Cerebellar cortex (tissue), 1 donor: Measurements from ENCODE around the gene DOCK4.

Experiments used
- DNase-seq: peaks from one replicate; pipeline ENCODE4 v3.0.0-alpha.2; 2015; ENCODE audit warnings: low spot score

DOCK4 gene

DNA sequence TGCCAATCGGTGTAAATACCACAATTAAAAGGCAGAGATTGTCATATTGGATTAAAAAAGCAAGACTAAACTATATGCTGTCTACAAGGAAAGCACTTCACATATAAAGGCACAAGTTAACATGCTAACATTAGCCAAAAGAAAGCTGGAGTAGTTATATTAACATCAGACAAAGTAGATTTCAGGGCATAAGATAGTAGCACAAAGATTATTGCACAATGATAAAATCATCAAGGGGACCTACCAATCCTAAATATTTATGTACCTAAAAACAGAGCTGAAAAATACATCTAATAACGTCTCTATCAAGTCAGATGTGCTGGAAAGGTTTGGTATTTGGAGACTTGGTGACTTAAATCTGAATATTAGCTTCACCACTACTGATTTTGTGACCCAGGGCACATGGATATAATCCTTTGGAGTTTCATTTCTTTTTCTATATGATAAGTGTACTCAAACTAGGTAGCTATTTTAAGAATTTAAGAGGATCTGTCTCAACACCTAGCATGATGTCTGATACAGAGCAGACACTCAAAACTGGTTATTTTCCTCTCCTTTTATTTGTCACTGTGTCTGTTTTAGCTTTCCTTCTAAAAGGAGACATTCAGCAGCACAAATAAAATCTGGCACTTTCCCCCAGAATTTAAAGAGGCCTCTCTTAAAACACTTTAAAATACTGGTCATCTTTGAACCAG lies 156.5 kb downstream of the DOCK4 start:
- peak; percentile 17 for DNase-seq

DNA sequence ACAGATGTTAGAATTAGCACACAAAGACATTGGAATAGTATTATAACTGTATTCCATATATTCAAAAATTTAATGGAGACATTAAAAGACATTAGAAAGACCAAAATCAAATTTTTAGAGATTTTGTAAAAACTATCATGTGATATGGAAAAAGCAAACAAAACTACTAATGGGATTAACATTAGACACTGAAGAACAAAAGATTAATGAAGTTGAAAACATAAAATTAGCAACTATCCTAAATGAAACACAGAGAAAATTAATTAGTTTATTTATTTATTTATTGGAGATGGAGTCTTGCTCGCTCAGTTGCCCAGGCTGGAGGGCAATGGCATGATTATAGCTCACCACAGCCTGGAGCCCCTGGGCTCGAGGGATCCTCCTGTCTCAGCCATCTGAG lies 158.8 kb downstream of the DOCK4 start:
- DNase-seq = no peak

DNA sequence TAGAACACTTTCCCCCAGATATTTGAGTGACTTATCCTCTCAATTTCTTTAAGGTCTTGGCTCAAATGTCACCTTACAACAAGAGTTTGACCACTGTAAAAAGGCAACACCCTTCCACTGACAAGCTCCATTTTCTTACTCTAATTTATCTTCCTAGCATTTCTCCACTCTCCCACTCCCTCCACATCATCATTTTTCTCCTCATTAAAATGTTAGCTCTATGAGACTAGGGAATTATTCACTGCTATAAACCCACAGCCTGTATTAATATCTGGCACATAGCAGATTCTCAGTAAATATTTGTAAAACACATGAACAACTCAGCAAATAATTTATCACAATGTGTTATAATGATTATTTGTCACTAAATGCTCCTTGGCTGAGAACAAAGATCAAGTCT lies 161.0 kb downstream of the DOCK4 start:
- no peak for DNase-seq

DNA sequence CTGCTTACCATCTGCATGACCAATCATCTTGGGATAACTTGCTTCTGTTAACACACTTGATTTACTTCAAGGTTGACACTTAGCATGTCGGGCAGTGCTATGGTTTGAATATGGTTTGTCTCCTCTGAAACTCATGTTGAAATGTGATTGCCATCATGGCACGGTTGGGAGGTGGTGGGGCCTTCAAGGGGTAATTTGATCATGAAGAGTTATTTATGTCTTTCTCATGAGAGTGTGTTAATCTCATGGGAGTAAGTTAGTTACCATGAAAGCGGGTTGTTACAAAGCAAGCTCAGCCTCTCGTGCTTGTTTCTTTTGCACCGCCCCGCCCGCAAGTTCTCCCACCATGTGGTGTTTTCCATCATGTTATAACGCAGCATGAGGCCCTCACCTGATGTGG lies 163.6 kb downstream of the DOCK4 start:
- DNase-seq = no peak

DNA sequence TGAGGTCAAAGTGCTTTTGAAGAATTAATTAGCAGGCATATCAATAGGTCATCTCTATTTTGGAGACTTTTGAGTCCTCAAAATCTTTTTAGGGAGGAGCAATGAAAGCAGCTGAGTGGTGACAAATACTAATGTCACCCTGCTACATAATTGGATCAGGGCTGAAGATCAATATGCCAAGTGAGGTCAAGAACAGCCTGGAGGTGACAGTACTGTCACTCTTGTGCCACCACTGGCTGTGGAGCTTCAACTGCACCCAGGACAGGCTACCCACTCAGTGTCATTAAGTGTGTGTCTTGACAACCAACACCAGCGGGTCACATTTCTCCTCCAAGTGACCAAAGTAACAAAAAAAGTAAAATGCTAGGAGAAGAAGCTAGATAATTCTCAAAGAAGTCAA lies 167.8 kb downstream of the DOCK4 start:
- DNase-seq = no peak

DNA sequence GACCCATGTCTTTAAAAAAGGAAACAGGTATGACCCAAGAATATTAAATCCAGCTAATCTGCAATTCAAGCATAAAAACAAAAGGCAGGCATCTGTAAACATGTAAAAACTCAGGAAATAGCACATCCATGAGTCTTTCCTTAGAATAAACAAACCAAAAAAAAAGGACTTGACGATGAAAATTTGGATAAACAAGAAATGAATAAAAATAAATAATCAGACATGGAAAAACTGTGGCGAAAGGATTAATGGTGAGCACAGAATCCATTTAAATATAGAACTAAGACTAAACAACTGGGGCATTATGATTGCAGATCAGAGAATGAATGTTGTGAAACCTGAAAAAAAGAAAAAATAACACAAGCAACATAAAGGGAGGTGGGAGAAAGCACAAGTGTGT lies 170.1 kb downstream of the DOCK4 start:
- DNase-seq = no peak

DNA sequence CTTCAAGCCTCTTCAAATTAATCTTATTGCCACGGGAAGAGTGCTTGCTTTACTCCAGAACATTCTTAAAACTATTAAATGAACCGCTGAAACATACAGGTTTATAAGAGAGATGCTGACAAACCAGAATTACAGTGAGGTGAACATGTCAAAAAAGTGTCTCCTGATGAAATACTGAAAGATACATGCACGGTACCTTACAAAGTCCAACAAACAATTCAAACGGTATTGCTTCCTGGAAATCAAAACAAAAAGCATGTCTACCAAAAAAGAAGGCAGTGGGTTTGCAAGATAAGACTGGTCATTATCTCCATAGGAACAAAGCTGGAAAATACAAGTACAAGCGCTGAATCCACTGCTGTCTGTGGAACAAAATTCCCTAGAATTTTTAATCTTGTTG lies 174.5 kb downstream of the DOCK4 start:
- no peak for DNase-seq

DNA sequence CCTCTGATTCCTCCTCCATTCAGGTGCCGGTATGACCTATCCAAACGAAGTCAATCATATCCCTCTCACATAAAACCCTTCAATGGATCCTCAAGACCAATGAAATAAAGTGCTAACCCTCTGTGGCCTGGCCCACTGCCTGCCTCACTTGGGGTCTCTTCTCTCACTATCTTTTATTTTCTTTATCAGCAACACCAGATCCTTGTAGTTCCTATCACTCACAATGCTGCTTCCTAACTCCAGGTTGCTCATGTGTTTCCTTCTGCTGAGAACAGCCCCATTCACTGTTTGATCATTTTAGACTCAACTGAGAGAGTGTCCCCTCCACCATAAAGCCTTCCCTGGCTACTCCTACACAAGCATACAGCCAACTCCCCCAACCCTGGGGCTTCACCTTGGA lies 180.6 kb downstream of the DOCK4 start:
- no peak for DNase-seq

DNA sequence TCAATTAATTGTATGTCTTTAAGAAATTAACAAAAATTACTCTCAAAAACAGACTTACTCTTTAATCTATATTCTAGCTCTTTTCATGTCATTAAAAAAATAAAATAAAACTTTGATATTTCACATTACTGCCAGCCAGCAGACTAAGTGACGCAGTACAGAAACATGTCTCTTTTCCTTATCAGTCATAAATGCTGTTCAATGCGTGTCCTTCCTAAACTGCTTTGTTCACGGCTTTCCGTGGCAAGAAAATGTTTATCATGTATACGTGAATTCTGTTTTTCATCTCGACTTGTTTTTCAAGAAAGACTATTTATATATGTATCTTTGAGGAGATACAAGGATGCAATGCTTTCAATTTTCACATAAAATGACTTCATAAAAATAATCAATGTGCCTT lies 182.4 kb downstream of the DOCK4 start:
- no peak for DNase-seq

DNA sequence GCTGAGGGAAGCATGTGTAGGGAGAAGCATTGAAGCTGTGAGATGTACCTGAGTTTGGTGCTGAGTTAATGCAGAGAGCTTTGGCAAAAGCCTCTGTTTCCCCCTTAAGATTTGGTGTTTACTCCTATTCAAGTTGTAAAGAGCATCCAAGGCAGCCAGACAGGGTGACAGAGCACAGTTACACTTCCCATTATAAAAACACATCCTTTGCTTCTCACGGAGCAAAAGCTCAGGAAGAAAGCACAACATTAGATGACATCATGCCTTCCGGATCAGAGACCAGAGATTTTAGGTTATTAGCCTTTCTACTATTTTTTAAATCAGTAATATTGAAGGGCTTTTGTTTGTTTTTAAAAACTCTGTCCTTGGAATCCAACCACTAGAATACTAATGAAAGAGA lies 182.9 kb downstream of the DOCK4 start:
- DNase-seq = no peak

DNA sequence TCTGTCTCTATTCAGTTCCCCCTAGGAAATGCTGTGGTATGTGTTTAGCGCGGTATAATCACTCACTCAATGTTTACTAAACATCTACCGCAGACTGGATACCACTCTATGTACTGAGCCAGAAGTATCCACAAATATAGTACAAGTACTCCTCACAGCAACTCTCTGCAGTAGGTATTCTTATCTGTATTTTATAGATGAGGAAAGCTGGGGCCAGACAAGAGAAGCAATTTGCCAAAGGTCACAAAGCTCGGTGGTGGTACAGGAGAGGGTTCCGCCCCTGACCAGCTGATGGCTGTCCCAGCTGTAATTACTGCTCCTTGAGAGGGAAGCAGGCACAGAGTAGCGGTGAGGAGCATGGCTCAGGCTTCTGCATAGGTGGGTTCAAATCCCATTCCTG lies 184.1 kb downstream of the DOCK4 start:
- DNase-seq = no peak

DNA sequence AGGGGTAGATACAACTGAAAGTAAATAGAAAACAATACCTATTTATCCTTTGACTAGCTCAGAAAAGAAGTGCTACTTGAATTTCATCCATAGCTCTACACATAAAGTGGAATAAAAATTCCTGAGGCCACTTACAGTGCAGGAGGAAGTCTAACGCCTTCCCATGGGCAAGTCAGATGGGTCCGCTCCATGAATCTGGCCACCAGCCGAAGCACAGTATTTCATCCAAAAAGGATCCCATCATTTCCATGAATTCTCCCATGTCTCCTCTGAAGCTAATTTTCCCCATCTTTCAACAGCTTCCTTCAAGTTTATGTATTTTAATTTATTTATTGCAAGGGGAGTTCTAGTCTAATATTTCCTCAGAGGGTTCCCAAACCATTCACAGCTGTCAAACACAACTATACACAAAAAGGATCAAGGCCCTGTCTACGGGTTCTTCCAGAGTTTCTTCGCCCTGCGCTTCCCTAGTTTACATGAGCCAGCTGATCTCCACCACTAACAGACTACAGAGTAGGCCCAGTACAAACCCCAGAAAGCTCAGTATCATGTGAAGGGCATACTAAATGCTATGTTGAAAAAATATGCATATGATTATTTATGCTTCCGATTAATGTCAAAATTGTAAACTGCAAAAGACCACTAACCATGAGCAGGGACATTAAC lies 184.7 kb downstream of the DOCK4 start:
- DNase-seq = peak; percentile 81

DNA sequence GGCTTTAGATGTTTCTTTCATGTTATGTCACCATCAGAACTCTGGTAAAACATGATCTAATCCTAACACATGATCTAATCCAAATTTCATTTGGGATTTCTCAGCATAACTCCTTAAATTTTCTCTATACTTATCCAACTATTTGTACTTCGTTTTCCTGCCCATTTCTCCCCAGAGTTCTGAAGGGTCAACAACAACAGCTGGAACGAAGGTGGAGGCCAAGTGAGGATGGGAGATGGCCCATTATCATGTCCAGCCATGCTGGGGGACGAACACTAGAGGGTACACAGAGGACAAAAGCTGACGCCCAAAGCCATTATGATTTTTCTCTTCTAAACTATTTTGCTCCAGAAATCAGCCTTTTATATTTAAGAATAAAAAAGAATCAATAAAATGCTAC lies 185.4 kb downstream of the DOCK4 start:
- DNase-seq = no peak

DNA sequence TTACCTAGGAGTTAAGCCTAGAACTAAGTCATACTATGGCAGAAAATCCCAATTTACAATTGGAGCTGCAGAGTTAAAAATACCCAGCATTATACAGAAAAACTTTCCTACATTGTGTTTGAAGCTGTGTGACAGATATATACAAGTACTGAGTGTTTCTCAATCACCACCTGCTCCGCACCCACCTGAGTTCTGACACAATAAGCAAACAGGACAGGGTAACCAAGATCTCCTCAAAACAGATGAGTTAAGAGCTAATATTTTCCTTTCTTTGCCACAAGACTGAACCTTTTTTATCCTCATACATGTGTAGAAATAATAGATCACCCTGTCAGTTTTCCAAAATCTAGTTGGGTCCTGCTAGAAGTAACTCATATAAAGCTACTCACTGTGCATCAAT lies 186.3 kb downstream of the DOCK4 start:
- DNase-seq = no peak

DNA sequence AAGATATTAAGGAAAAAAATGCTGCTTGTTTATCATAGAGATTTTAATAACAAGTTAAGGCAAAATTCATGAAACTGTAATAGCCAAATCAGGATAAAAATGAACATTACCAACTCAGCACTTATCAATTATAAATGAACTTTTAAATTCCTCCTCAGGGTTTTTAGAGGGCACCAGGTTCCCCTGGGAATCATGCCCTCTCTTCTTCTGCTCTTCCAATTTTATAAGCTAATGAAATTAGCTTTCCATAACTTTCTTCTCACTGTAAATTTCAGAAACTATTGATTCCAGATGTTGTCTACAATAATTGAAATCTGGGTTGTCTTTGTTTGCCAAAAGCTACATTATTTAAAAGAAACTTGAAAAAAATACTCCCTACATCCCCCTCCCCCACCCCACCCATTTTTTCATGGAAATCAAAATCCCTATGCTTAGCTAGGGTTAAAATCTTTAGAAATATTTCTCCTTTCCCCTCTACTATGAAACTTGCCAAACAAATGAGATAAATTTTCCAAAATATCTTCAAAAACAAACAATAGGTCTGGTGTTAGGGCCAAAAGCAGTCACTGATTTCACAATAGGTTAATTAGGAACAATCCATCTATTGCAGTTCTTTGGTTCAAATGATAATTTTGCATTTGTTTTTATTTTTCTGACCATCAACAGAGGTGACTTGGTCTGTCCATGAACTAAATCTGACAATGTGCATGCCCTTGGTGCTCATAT lies 187.7 kb downstream of the DOCK4 start:
- no peak for DNase-seq

DNA sequence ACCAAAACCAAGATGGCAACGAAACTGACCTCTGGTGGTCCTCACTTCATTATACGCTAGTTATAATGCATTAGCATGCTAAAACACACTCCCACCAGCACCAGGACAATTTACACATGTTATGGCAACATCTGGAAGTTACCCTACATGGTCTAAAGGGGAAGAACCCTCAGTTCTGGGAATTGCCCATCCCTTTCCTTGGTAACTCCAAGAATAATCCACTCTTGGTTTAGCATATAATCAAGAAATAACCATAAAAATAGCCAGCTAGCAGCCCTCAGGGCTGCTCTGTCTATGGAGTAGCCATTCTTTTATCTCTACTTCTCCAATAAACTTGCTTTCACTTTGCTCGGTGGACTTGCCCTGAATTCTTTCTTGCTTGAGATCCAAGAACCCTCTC lies 191.1 kb downstream of the DOCK4 start:
- no peak for DNase-seq

DNA sequence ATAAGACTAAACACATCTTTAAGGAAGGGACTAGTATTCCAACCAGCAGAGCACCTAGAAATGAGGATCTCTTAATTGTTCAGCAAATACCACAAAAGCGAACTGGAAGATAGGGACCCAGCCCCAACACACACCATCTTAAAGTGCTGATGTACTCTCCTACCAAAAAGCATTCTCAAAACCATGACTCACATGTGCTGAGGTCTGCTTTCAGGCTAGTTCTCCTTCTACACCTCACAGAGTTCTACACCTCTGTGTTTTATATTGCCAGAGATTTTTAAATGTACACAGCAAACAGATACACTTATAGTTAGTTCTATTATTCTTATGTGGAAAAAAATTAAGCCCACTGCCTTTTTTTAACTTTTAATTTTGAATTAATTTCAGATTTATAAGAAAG lies 191.9 kb downstream of the DOCK4 start:
- DNase-seq = no peak

DNA sequence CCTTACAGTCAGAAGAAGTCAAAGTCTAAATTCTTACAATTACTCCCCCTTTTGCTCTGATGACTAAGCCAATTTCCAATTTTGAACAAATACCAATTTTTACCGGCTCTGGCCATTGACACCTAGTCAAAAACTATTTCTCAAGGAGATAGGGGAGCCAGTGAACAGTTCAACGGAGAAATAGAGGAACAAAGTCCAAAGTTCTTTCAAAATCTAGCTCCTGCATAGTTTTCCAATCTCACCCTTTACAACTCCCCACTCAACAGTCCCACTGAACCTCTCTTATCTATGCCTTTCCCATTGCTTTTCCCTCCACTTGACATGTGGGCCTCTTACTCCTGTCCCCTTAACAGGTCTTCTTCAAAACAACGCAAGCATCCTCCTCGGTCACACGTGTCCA lies 192.9 kb downstream of the DOCK4 start:
- no peak for DNase-seq

DNA sequence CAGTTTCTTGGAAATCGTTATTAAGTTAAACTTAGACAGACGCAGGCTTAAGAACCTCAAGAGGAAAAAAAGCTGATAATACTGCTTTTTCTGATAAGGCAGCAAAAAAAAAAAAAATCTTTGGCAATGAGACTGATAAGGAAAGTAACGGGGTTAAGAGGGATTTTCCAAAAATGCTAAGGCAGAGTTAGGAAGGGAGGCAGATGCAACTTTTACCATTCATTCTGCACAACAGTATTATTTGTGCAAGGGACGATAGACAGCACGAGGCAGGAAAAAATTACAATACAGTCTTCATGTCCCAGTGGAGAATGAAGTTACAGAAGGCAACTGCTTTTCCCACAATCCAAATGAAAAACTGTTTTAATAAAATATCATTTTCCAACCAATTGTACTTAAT lies 194.0 kb downstream of the DOCK4 start:
- no peak for DNase-seq

DNA sequence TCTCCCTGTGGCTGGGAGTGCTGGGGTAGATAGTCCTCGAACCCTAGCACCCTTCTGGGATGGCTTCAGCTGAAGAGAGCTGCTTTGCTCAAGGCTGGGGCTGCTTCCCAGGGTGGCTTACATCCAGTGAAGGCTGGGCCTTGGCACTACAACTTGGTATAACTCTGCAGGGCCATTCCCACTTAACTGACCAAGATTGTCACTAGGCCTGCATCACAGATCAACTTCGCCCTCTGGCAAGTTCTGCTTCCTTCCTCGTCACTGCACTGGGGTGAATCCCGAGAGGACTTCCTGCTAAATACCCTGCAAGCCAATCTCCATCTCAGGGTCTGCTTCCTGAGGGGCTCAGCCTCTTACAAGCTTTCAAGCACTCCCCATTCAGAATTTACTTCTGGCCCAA lies 195.2 kb downstream of the DOCK4 start:
- DNase-seq = no peak

DNA sequence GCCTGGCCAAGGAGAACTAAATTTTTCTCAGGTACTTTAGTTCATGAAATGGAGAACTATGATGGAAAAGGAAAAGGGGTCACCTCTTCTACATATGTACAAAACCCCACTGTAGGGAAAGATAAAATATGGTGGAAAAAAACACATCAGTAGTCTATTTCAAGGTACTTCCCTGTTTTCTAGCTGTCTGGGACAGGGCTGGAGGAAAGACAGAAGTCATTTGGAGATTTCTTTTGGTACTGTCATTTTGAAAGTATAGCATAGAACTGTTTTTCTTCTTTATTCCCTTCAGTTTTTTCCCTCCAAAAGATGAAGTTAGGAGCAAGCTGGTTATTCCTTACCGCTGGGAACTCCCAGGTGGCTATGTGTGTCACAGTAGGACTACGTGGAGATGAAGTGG lies 196.1 kb downstream of the DOCK4 start:
- no peak for DNase-seq

DNA sequence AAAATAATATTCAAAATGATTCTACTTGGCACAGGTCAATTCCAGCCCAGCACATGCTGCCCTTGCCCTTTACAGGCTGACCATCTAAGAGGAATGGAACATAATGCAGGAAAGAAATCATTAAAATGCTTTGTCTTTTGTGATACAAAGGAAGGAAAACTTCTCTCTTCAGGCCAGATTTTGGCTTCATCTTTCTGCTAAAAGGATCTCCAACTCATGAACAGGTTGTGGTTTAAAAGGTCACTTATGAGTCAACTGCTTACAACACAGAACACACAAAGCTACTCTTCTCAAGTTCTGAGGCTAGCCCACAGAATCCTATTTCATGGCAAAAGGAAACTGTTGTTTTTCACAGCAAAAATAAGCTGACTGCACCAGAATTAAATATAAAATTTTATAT lies 197.1 kb downstream of the DOCK4 start:
- DNase-seq = no peak

DNA sequence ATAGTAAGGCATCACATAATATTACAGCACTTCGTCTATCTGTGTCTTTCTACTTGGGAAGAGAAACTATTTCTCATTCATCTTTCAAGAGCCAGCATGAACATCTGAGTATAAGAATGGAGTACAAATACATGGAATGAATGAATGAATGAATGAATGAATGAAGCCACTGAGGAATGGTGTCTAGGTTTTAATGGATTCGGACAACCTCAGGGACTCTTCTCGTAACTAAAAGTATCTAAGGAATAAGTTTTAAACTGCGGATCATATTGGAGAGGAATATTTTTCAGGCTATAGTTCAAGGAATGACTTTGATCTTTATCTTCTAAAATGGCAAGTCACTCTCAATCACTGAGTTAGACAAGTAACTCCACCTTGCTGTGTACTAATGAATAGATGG lies 199.0 kb downstream of the DOCK4 start:
- DNase-seq = no peak

DNA sequence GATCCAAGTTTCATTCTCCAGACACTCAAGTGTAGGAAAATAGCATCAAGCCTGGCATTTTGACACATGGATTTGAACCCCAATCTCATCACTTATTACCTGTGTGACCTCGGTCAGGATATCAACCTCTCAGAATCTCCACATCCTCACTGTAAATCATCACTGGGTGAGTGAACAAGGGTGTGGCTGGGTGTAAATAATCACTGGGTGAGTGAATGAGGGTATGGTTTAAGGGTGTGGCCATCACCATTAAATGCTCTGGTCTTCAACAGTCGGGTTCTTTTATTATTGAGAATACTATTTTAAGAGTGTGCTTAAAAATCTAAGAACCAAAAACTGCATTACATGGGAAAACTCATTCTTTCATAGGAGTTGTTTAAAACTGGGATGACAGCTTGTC lies 200.1 kb downstream of the DOCK4 start:
- DNase-seq = no peak
